CD4-positive, alpha-beta memory T cell (primary cell): ENCODE results near the gene TIMM10. TPM values are rescaled to one million over a fixed set of nuclear protein-coding genes. Genes with fewer than 3 reads are reported as not detected.

Source experiments
- CTCF ChIA-PET: fragments of 350-600 bp; sonication (Branson Sonifier 250); formaldehyde crosslinking; loops from one replicate; lab custom pipeline; 2021; ENCODE audit warnings: inconsistent platforms; ENCODE audit not compliant: partially characterized antibody; lab: Charles Lee
- POLR2A ChIA-PET: fragments of 350-600 bp; sonication (Branson Sonifier 250); formaldehyde crosslinking; loops from one replicate; lab custom pipeline; 2021; ENCODE audit not compliant: partially characterized antibody; lab: Charles Lee
- DNase-seq, 5 donors: peaks; one replicate each; pipeline versions ENCODE4 v3.0.0 to v3.0.0-alpha.2; 2020 to 2022; ENCODE audit warnings: mixed read lengths in 1 of 5
- H3K27ac ChIP-seq: one replicate; pipeline ENCODE4 v1.7.0; 2013; ENCODE audit warnings: low read depth, low read length
- H3K27me3 ChIP-seq: 2 replicates; pipeline ENCODE4 v1.7.0; 2013; ENCODE audit warnings: mild to moderate bottlenecking, low read length, moderate library complexity; ENCODE audit not compliant: insufficient read depth
- H3K36me3 ChIP-seq: 2 replicates; pipeline ENCODE4 v1.7.0; 2013; ENCODE audit warnings: mild to moderate bottlenecking, low read length, moderate library complexity; ENCODE audit not compliant: insufficient read depth
- H3K4me1 ChIP-seq: 2 replicates; pipeline ENCODE4 v1.7.0; 2013; ENCODE audit warnings: mild to moderate bottlenecking, low read length, moderate library complexity; ENCODE audit not compliant: insufficient read depth
- H3K4me3 ChIP-seq, 2 donors: one replicate each; pipeline ENCODE4 v1.7.0; 2013; ENCODE audit warnings: low read length in 2 of 2, mild to moderate bottlenecking in 1 of 2
- H3K9me3 ChIP-seq, 2 donors: one replicate each; pipeline ENCODE4 v1.7.0; 2013; ENCODE audit warnings: low read length in 2 of 2, control low read depth in 1 of 2; ENCODE audit not compliant: control insufficient read depth in 1 of 2
- H3K27ac Mint-ChIP-seq, 7 donors: one replicate each; pipeline ENCODE4 v1.8.0; 2020 to 2021; ENCODE audit warnings: mixed read lengths in 7 of 7, mild to moderate bottlenecking in 6 of 7, inconsistent platforms in 3 of 7, moderate library complexity in 3 of 7
- H3K27me3 Mint-ChIP-seq, 2 donors: one replicate each; pipeline ENCODE4 v1.8.0; 2020 to 2021; ENCODE audit warnings: mixed read lengths in 2 of 2
- H3K36me3 Mint-ChIP-seq, 2 donors: one replicate each; pipeline ENCODE4 v1.8.0; 2020 to 2021; ENCODE audit warnings: mixed read lengths in 2 of 2, inconsistent platforms in 1 of 2, mild to moderate bottlenecking in 1 of 2
- H3K4me1 Mint-ChIP-seq, 4 donors: one replicate each; pipeline ENCODE4 v1.8.0; 2020 to 2021; ENCODE audit warnings: mixed read lengths in 4 of 4, mild to moderate bottlenecking in 1 of 4
- H3K4me3 Mint-ChIP-seq, 8 donors: one replicate each; pipeline ENCODE4 v1.8.0; 2020 to 2021; ENCODE audit warnings: mixed read lengths in 8 of 8, mild to moderate bottlenecking in 7 of 8, moderate library complexity in 6 of 8, inconsistent platforms in 3 of 8
- H3K9me3 Mint-ChIP-seq, 8 donors: one replicate each; pipeline ENCODE4 v1.8.0; 2020 to 2021; ENCODE audit warnings: mixed read lengths in 8 of 8, mild to moderate bottlenecking in 5 of 8, inconsistent platforms in 3 of 8, moderate library complexity in 1 of 8
- intact Hi-C: fragments of 100-400 bp; cut with micrococcal nuclease; formaldehyde crosslinking; loops from one replicate; pipeline ENCODE4 v1.15.1; 2023
- polyA plus RNA-seq, 2 donors: library from polyadenylated mRNA; unstranded; fragments of 300-500 nt; fragmentation: Illumina TruSeq; gene quantifications; one replicate each; pipeline ENCODE4 v1.2.3, GENCODE V29; 2021
- total RNA-seq, 2 experiments: library from RNA; stranded (reverse); gene quantifications; one replicate each; pipeline ENCODE4 v1.2.3, GENCODE V29; 2021

TIMM10 gene
- total and polyA plus RNA-seq, 4 experiments from 2014 or later = 30.4 to 62.1 (median 43.8) TPM

DNA sequence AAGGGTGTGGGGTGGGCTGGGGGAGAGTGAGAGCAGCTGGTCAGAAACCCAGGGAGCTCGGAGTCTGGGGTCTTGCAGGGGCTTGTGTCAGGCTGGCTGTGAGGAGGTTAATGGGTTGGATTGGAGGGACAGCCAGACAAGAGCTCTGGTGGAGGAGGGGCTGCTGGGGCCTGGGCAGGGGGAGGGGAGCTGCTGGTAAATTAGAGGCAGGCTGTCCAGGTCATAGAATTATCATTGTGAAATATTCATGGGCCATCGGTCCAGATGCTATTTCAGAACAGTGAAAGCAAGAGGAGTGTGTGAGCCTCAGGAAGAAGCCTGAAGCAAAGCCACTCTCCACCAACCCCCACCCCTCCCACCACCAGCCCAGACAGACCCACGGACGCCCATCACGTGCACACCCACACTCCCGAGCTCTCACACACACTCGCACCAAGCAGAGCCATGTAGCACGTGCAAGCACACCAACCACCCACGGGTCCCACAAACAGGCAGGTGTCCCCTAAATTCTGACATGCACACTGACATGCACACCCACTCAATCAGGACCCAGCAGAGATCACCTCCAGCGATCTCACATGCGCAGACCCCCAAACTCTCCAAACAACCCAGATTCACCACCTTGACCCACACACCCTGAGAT, 51.4 kb downstream of the TIMM10 start:
- no peaks in the 10 kb centered on the region for H3K9me3 Mint-ChIP-seq
- H3K9me3 ChIP-seq = no peaks in the 10 kb centered on the region
- no peak overlapping the region for H3K27ac ChIP-seq
- peak overlapping the region in 2 of 8 donors; percentile 36 to 48 for H3K4me3 Mint-ChIP-seq
- intact Hi-C loops = no loop called here
- DNase-seq = no peak
- no peak overlapping the region for H3K27ac Mint-ChIP-seq
- H3K27me3 ChIP-seq = peaks cover 12% of the 10 kb centered on the region
- ChIA-PET CTCF (interaction anchor here (1.3 to 27.6 kb wide), 4 partner anchors 13 to 165 kb away, joined by 4 to 848 read pairs (median 104); partner anchors contain the start of genes RTN4RL2, SLC43A1, SMTNL1 and TIMM10), POLR2A (no interaction called here)
- H3K36me3 Mint-ChIP-seq = peaks cover under 1 to 1% of the 10 kb centered on the region in 2 donors
- no peak overlapping the region for H3K4me3 ChIP-seq
- H3K4me1 ChIP-seq = peaks cover 31% of the 10 kb centered on the region
- H3K36me3 ChIP-seq = no peaks in the 10 kb centered on the region
- peaks cover 9 to 53% (median 23%) of the 10 kb centered on the region in 4 donors for H3K4me1 Mint-ChIP-seq
- H3K27me3 Mint-ChIP-seq = peaks cover 4 to 7% of the 10 kb centered on the region in 2 donors

Other genes with a start within 250 kb of the TIMM10 start
- 10 to 100 TPM; 17.2 to 23.7 TPM for gene TNKS1BP1, start 205.8 kb downstream of the TIMM10 start, total RNA-seq
- gene TNKS1BP1, start 205.8 kb downstream of the TIMM10 start, polyA plus RNA-seq = 1 to 10 TPM in 1 of 2 donors, under 1 TPM in 1; 0.52 to 4.7 TPM
- 10 to 100 TPM; 69.0 to 74.3 TPM for gene SSRP1, start 194.9 kb downstream of the TIMM10 start, total RNA-seq
- gene SSRP1, start 194.9 kb downstream of the TIMM10 start, polyA plus RNA-seq = 10 to 100 TPM; 19.6 to 42.2 TPM
- not detected for gene P2RX3, start 192.4 kb downstream of the TIMM10 start, total RNA-seq
- not detected for gene P2RX3, start 192.4 kb downstream of the TIMM10 start, polyA plus RNA-seq
- not detected for gene PRG3, start 149.6 kb downstream of the TIMM10 start, total RNA-seq
- gene PRG3, start 149.6 kb downstream of the TIMM10 start, polyA plus RNA-seq = not detected
- under 1 TPM in 1 of 2 experiments, not detected in 1; 0.25 TPM for gene PRG2, start 140.1 kb downstream of the TIMM10 start, total RNA-seq
- not detected for gene PRG2, start 140.1 kb downstream of the TIMM10 start, polyA plus RNA-seq
- gene SLC43A3, start 103.6 kb downstream of the TIMM10 start, total RNA-seq = 10 to 100 TPM; 15.1 to 15.6 TPM
- gene SLC43A3, start 103.6 kb downstream of the TIMM10 start, polyA plus RNA-seq = 10 to 100 TPM; 17.7 to 18.5 TPM
- gene RTN4RL2, start 70.2 kb downstream of the TIMM10 start, total RNA-seq = under 1 TPM in 1 of 2 experiments, not detected in 1; 0.17 TPM
- under 1 TPM in 1 of 2 donors, not detected in 1; 0.40 TPM for gene RTN4RL2, start 70.2 kb downstream of the TIMM10 start, polyA plus RNA-seq
- gene SLC43A1, start 15.1 kb downstream of the TIMM10 start, total RNA-seq = 10 to 100 TPM; 18.1 to 21.7 TPM
- 10 to 100 TPM; 14.8 to 19.1 TPM for gene SLC43A1, start 15.1 kb downstream of the TIMM10 start, polyA plus RNA-seq
- not detected for gene SMTNL1, start 6.8 kb upstream of the TIMM10 start, total RNA-seq
- gene SMTNL1, start 6.8 kb upstream of the TIMM10 start, polyA plus RNA-seq = under 1 TPM in 1 of 2 donors, not detected in 1; 0.55 TPM
- 10 to 100 TPM; 79.7 to 82.9 TPM for gene UBE2L6, start 36.9 kb upstream of the TIMM10 start, total RNA-seq
- gene UBE2L6, start 36.9 kb upstream of the TIMM10 start, polyA plus RNA-seq = 100 to 1,000 TPM; 257 to 320 TPM
- not detected for gene SERPING1, start 66.9 kb upstream of the TIMM10 start, total RNA-seq
- not detected for gene SERPING1, start 66.9 kb upstream of the TIMM10 start, polyA plus RNA-seq
- 10 to 100 TPM; 11.8 to 12.6 TPM for gene YPEL4, start 119.2 kb upstream of the TIMM10 start, total RNA-seq
- gene YPEL4, start 119.2 kb upstream of the TIMM10 start, polyA plus RNA-seq = under 1 TPM in 1 of 2 donors, not detected in 1; 0.23 TPM
- gene CLP1, start 127.0 kb upstream of the TIMM10 start, total RNA-seq = 10 to 100 TPM; 14.1 to 16.0 TPM
- 10 to 100 TPM in 1 of 2 donors, 1 to 10 TPM in 1; 9.6 to 22.5 TPM for gene CLP1, start 127.0 kb upstream of the TIMM10 start, polyA plus RNA-seq
- gene ZDHHC5, start 137.4 kb upstream of the TIMM10 start, total RNA-seq = 10 to 100 TPM; 73.2 to 75.8 TPM
- 10 to 100 TPM; 30.4 to 44.6 TPM for gene ZDHHC5, start 137.4 kb upstream of the TIMM10 start, polyA plus RNA-seq
- gene MED19, start 181.5 kb upstream of the TIMM10 start, total RNA-seq = 10 to 100 TPM; 15.2 TPM
- gene MED19, start 181.5 kb upstream of the TIMM10 start, polyA plus RNA-seq = 10 to 100 TPM; 17.4 to 20.2 TPM
- gene TMX2, start 181.8 kb upstream of the TIMM10 start, total RNA-seq = 10 to 100 TPM; 63.6 to 67.1 TPM
- 10 to 100 TPM; 77.9 to 88.5 TPM for gene TMX2, start 181.8 kb upstream of the TIMM10 start, polyA plus RNA-seq
- 100 to 1,000 TPM; 102 to 113 TPM for gene SELENOH, start 210.7 kb upstream of the TIMM10 start, total RNA-seq
- gene SELENOH, start 210.7 kb upstream of the TIMM10 start, polyA plus RNA-seq = 100 to 1,000 TPM; 186 to 223 TPM
- not detected for gene BTBD18, start 221.1 kb upstream of the TIMM10 start, total RNA-seq
- under 1 TPM; 0.34 to 0.44 TPM for gene BTBD18, start 221.1 kb upstream of the TIMM10 start, polyA plus RNA-seq
- 10 to 100 TPM; 10.3 to 11.1 TPM for gene CTNND1, start 231.0 kb upstream of the TIMM10 start, total RNA-seq
- 1 to 10 TPM in 1 of 2 donors, under 1 TPM in 1; 0.91 to 1.6 TPM for gene CTNND1, start 231.0 kb upstream of the TIMM10 start, polyA plus RNA-seq